ENCODE measurements around the gene KIRREL1.

The KIRREL1 gene

GRCh38 chr1:158048371-158049067 lies 55.1 kb downstream of the KIRREL1 start:
- TF ChIP-seq YY1 (IDR thresholded peaks at IDR 0.05; ENCODE audit: low read depth) (no peak), TCF12 (IDR thresholded peaks at IDR 0.05; ENCODE audit: low read depth) (no peak), TEAD4 (IDR thresholded peaks at IDR 0.05) (no peak), MAX (IDR thresholded peaks at IDR 0.05) (no peak), USF1 (IDR thresholded peaks at IDR 0.05) (no peak), TAF1 (IDR thresholded peaks at IDR 0.05; ENCODE audit: low read depth) (no peak), NFIC (IDR thresholded peaks at IDR 0.05) (no peak), EGR1 (IDR thresholded peaks at IDR 0.05) (no peak), CEBPB (IDR thresholded peaks at IDR 0.05) (no peak), EP300 (IDR thresholded peaks at IDR 0.05; ENCODE audit: borderline replicate concordance) (no peak), RAD21 (IDR thresholded peaks at IDR 0.05; ENCODE audit: low read depth) (no peak), CREB1 (IDR thresholded peaks at IDR 0.05; ENCODE audit: low read depth) (no peak)

GRCh38 chr1:158049853-158050252 lies 56.4 kb downstream of the KIRREL1 start:
- TF ChIP-seq TAF1 (IDR thresholded peaks at IDR 0.05; ENCODE audit: low read depth) (no peak), REST (IDR thresholded peaks at IDR 0.05; ENCODE audit: low read depth) (no peak), CREB1 (IDR thresholded peaks at IDR 0.05; ENCODE audit: low read depth) (no peak), TCF12 (IDR thresholded peaks at IDR 0.05; ENCODE audit: low read depth) (no peak), CEBPB (IDR thresholded peaks at IDR 0.05) (no peak)

- TF ChIP-seq EGR1 (IDR thresholded peaks at IDR 0.05), result no peak
- no peak for TF ChIP-seq EP300 (IDR thresholded peaks at IDR 0.05; ENCODE audit: borderline replicate concordance)
- no peak for TF ChIP-seq TCF12 (IDR thresholded peaks at IDR 0.05; ENCODE audit: low read depth)
- TF ChIP-seq TEAD4 (IDR thresholded peaks at IDR 0.05), result no peak
- no peak for TF ChIP-seq YY1 (IDR thresholded peaks at IDR 0.05; ENCODE audit: low read depth)
- TF ChIP-seq RAD21 (IDR thresholded peaks at IDR 0.05; ENCODE audit: low read depth), result no peak
- TF ChIP-seq USF1 (IDR thresholded peaks at IDR 0.05), result no peak
- TF ChIP-seq FOXM1 (IDR thresholded peaks at IDR 0.05; ENCODE audit: borderline replicate concordance, low read depth), result no peak
- TF ChIP-seq CEBPB (IDR thresholded peaks at IDR 0.05), result no peak
- no peak for TF ChIP-seq NFIC (IDR thresholded peaks at IDR 0.05)
- no peak for TF ChIP-seq REST (IDR thresholded peaks at IDR 0.05; ENCODE audit: low read depth)
- no peak for TF ChIP-seq MAX (IDR thresholded peaks at IDR 0.05)
- no peak for TF ChIP-seq TAF1 (IDR thresholded peaks at IDR 0.05; ENCODE audit: low read depth)
These were observed 59.8 kb downstream of the KIRREL1 start for GRCh38 chr1:158053276-158053675.

GRCh38 chr1:158054721-158055120 lies 61.3 kb downstream of the KIRREL1 start:
- TF ChIP-seq EGR1 (IDR thresholded peaks at IDR 0.05) (no peak), CEBPB (IDR thresholded peaks at IDR 0.05) (no peak), MAX (IDR thresholded peaks at IDR 0.05) (no peak), CREB1 (IDR thresholded peaks at IDR 0.05; ENCODE audit: low read depth) (no peak), TCF12 (IDR thresholded peaks at IDR 0.05; ENCODE audit: low read depth) (no peak), TEAD4 (IDR thresholded peaks at IDR 0.05) (no peak), RAD21 (IDR thresholded peaks at IDR 0.05; ENCODE audit: low read depth) (no peak), NFIC (IDR thresholded peaks at IDR 0.05) (no peak), ZBTB7A (IDR thresholded peaks at IDR 0.05; ENCODE audit: low read depth) (no peak)

- no peak for TF ChIP-seq TCF12 (IDR thresholded peaks at IDR 0.05; ENCODE audit: low read depth)
- TF ChIP-seq REST (IDR thresholded peaks at IDR 0.05; ENCODE audit: low read depth), result no peak
- TF ChIP-seq TEAD4 (IDR thresholded peaks at IDR 0.05), result no peak
- TF ChIP-seq CEBPB (IDR thresholded peaks at IDR 0.05), result no peak
- no peak for TF ChIP-seq EGR1 (IDR thresholded peaks at IDR 0.05)
- TF ChIP-seq CREB1 (IDR thresholded peaks at IDR 0.05; ENCODE audit: low read depth), result no peak
- no peak for TF ChIP-seq TAF1 (IDR thresholded peaks at IDR 0.05; ENCODE audit: low read depth)
- no peak for TF ChIP-seq FOXM1 (IDR thresholded peaks at IDR 0.05; ENCODE audit: borderline replicate concordance, low read depth)
These were observed 62.4 kb downstream of the KIRREL1 start for GRCh38 chr1:158055854-158056253.
